Upper lobe of left lung (tissue), 6 donors: ENCODE data around the gene PYDC1. TPM values are rescaled to one million over a fixed set of nuclear protein-coding genes. Genes with fewer than 3 reads are reported as not detected.
"Not testable (repeated sequence)": the region's sequence is repeated elsewhere in the genome, so short reads cannot be mapped to it uniquely, and the experiment has no call there.

Experiments
- ATAC-seq, 2 donors: fragments of 200-7000 bp; cut with Tn5 transposase; one replicate each; pipeline ENCODE4 v1.9.1; 2022; ENCODE audit warnings: mild to moderate bottlenecking in 2 of 2, moderate library complexity in 2 of 2; ENCODE audit not compliant: low FRiP score in 2 of 2
- DNase-seq, 2 donors: peaks; one replicate each; pipeline ENCODE4 v3.0.0-alpha.2; 2019 to 2020
- H3K27ac ChIP-seq, 4 donors: fragments of 200-600 bp; sonication (generic); one replicate each; pipeline ENCODE4 v1.5.1; 2016 to 2019
- H3K27me3 ChIP-seq, 4 donors: fragments of 200-600 bp; sonication (generic); one replicate each; pipeline ENCODE4 v1.5.1; 2017 to 2019
- H3K36me3 ChIP-seq, 4 donors: fragments of 200-600 bp; sonication (generic); one replicate each; pipeline ENCODE4 v1.5.1; 2016 to 2019
- H3K4me1 ChIP-seq, 4 donors: fragments of 200-600 bp; sonication (generic); one replicate each; pipeline ENCODE4 v1.5.1; 2018 to 2019
- H3K4me3 ChIP-seq, 4 donors: fragments of 200-600 bp; sonication (generic); one replicate each; pipeline ENCODE4 v1.5.1; 2017 to 2019; ENCODE audit warnings: mild to moderate bottlenecking in 2 of 4, moderate library complexity in 1 of 4
- H3K9me3 ChIP-seq, 4 donors: fragments of 200-600 bp; sonication (generic); one replicate each; pipeline ENCODE4 v1.5.1; 2018 to 2019
- EP300 ChIP-seq, 4 donors: sonication (generic); formaldehyde crosslinking; IDR thresholded peaks; one replicate each; pipeline ENCODE4 v1.5.1; 2017; ENCODE audit warnings: antibody characterized with exemption in 4 of 4, control low read depth in 2 of 4
- POLR2A ChIP-seq, 4 donors: fragments of 450-650 bp; IDR thresholded peaks; one replicate each; pipeline ENCODE4 v1.5.1; 2016 to 2017; ENCODE audit warnings: antibody characterized with exemption in 4 of 4, mild to moderate bottlenecking in 2 of 4
- POLR2AphosphoS5 ChIP-seq, 2 donors: sonication (generic); formaldehyde crosslinking; IDR thresholded peaks; one replicate each; pipeline ENCODE4 v1.5.1; 2017; ENCODE audit warnings: antibody characterized with exemption in 2 of 2
- WGBS, 2 donors: methylation state at CpG; one replicate each; pipeline ENCODE4 v1.1.5; 2017 to 2018; 5-methylcytosine and 5-hydroxymethylcytosine counted together
- total RNA-seq, 6 donors: library from RNA; depleted of rRNA in 4 of 6; stranded (reverse); fragments of >200 nt in 4 of 6; gene quantifications; one replicate each; pipeline versions ENCODE4 v1.1.0 to v1.2.1, GENCODE V29; 2016 to 2021
- TF ChIP-seq, protein P1 (sequence below), 6 experiments: fragments of 450-650 bp in 4 of 6; fragments of 200-600 bp in 2 of 6; sonication (generic) in 2 of 6; IDR thresholded peaks; one replicate each; pipeline ENCODE4 v1.5.1; 2016 to 2019; ENCODE audit warnings: antibody characterized with exemption in 6 of 6
- donor health status: DM: no; HTN: no; CAD: no; lungs with moderate emphysema.
- donor health status: DM: no; HTN: yes; CAD: no; lungs with severe emphysema.

The PYDC1 gene
- total RNA-seq, 6 donors from 2014 or later, result not detected

DNA sequence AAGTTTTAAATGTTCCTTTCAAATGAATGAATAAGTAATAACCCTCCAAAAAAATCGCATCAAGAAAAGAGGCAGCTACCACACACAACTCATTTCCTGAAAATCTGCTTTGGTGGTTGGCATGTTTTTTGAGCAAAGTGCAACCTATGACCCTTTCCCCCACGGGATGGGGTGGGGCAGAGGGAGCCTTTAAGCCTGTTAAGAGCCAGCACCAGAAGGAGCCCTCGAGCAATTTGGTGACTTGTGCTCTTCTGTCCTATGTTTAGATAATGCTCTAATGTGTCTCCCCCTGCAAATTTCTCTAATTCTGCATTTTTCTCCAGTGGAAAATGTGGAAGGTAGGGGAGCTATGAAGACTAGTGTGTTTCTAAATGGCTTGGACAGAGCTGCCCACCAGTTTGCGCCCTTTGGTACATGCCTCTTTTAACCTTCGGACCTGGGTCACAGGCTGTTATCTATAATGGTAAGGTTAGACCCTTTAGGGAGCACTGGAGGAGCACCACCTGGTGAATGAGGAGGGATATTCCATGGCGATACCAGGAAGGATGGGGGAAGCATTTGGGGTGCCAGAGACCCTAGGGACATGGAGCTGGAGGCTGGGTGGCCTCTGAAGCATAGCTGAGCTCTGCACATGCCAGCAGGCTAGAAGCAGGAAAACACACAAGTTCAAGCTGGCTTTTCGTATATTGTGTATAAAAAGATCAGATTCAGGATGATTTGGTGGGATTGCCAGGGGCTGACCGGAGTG lies 15.9 kb downstream of the PYDC1 start:
- Histone ChIP-seq H3K4me3 (peak overlapping the region in 3 of 4 donors; percentile 66 to 96 (median 80)), H3K36me3 (peaks cover 0 to 21% (median 3%) of the 10 kb centered on the region in 4 donors), H3K4me1 (peaks cover 10 to 32% (median 18%) of the 10 kb centered on the region in 4 donors), H3K9me3 (no peaks in the 10 kb centered on the region), H3K27me3 (no peaks in the 10 kb centered on the region), H3K27ac (peak overlapping the region; percentile 73 to 90 (median 88))
- TF ChIP-seq POLR2AphosphoS5 (IDR thresholded peaks at IDR 0.05), result no peak
- TF ChIP-seq, protein P1, sequence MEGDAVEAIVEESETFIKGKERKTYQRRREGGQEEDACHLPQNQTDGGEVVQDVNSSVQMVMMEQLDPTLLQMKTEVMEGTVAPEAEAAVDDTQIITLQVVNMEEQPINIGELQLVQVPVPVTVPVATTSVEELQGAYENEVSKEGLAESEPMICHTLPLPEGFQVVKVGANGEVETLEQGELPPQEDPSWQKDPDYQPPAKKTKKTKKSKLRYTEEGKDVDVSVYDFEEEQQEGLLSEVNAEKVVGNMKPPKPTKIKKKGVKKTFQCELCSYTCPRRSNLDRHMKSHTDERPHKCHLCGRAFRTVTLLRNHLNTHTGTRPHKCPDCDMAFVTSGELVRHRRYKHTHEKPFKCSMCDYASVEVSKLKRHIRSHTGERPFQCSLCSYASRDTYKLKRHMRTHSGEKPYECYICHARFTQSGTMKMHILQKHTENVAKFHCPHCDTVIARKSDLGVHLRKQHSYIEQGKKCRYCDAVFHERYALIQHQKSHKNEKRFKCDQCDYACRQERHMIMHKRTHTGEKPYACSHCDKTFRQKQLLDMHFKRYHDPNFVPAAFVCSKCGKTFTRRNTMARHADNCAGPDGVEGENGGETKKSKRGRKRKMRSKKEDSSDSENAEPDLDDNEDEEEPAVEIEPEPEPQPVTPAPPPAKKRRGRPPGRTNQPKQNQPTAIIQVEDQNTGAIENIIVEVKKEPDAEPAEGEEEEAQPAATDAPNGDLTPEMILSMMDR (IDR thresholded peaks at IDR 0.05), result no peak
- TF ChIP-seq EP300 (IDR thresholded peaks at IDR 0.05), result no peak
- no peak for TF ChIP-seq POLR2A (IDR thresholded peaks at IDR 0.05)
- peak in 1 of 2 donors; percentile 20 for ATAC-seq
- 57 to 65% methylated on average over 8 of the region's 8 CpGs for WGBS, 2 donors
- DNase-seq, result peak in 1 of 2 donors; percentile 37

DNA sequence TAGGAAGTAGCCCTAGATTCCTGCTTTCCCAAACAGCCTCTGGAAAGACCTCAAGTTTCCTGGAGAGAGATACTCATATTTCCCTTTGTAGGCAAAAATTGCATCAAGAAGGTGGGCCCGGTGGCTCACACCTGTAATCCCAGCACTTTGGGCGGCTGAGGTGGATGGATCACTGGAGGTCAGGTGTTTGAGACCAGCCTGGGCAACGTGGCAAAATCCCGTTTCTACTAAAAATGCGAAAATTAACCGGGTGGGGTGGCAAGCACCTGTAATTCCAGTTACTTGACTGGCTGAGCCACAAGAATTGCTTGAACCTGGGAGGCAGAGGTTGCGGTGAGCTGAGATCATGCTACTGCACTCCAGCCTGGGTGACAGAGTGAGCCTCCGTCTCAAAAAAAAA lies 16.8 kb downstream of the PYDC1 start:
- Histone ChIP-seq H3K36me3 (peaks cover 0 to 30% (median 11%) of the 10 kb centered on the region in 4 donors), H3K4me1 (peaks cover 10 to 32% (median 18%) of the 10 kb centered on the region in 4 donors)
- not testable (repeated sequence) for H3K4me3 ChIP-seq, DNase-seq, H3K9me3 ChIP-seq, H3K27ac ChIP-seq, H3K27me3 ChIP-seq, ATAC-seq
- 87 to 91% methylated on average over 8 of the region's 8 CpGs for WGBS, 2 donors

DNA sequence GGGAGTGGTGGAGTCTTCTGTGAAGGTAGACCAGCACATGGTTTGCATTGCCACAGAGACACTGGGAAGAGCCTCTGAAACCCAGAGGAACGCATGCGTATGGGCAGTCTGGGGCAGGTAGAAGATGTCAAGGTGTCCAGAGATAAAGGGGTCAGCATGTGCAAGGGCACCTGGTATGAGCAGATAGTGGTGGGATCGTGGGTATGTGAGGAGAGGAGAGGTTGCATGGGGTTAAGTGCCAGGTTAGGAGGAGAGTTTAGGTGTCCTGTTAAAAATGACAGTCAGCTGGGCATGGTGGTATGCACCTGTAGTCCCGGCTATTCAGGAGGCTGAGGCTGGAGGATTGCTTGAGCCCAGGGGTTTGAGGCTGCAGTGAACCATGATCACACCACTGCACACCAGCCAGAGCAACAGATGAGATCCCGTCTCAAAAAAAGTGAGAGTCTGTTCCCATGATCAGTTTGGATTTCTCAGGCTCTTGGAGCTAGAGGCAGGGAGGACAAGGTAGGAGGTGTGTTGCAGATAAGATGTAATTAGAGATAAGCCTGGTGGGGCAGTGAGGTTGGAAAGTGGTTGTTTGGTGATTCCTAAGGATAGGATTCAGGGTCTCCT lies 17.4 kb downstream of the PYDC1 start:
- 93% methylated on average over 5 of the region's 5 CpGs for WGBS, 2 donors
- Histone ChIP-seq H3K9me3 (no peaks in the 10 kb centered on the region), H3K27ac (no peak overlapping the region), H3K4me1 (peaks cover 10 to 32% (median 18%) of the 10 kb centered on the region in 4 donors), H3K36me3 (peaks cover 2 to 36% (median 15%) of the 10 kb centered on the region in 4 donors), H3K4me3 (no peak overlapping the region), H3K27me3 (no peaks in the 10 kb centered on the region)
- no peak for ATAC-seq
- DNase-seq, result no peak
- TF ChIP-seq POLR2AphosphoS5 (IDR thresholded peaks at IDR 0.05) (no peak), EP300 (IDR thresholded peaks at IDR 0.05) (no peak), POLR2A (IDR thresholded peaks at IDR 0.05) (no peak)
- TF ChIP-seq, protein P1 (IDR thresholded peaks at IDR 0.05), result no peak

DNA sequence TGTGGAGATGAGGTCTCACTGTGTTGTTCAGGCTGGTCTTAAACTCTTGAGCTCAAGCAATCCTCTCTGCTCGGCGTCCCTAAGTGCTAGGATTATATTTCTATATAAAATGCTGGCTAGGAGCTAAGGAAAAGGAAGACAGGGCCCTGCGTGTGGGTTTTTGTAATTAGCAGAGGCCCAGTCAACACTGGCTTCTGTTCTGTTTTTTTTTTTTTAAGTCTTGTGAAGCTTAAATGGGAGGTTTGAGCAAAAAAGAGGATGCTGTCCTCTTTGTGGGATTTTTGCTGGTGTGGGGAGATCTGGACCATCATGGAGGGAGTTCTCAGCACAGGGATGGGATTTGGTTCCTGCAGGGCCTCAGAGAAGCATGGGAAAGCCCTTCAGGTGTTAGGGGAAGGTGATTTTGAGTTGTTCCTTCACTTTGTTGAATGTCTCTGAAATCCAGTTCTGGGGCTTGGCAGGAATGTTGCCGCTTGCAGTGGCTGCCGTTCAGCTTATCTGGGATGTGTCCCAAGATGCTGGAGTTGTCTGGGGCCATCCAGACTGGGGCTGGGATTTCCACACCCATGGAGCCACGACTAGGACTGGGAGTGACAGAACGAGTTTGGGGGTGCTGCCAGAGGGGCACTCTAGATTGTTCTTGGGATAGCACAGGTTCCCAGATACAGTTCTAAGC lies 18.6 kb downstream of the PYDC1 start:
- TF ChIP-seq EP300 (IDR thresholded peaks at IDR 0.05) (no peak), POLR2AphosphoS5 (IDR thresholded peaks at IDR 0.05) (no peak), POLR2A (IDR thresholded peaks at IDR 0.05) (no peak)
- TF ChIP-seq, protein P1 (IDR thresholded peaks at IDR 0.05), result no peak
- no peak overlapping the region for H3K4me3 ChIP-seq
- DNase-seq (no peak), ATAC-seq (no peak)
- H3K27me3 ChIP-seq, result no peaks in the 10 kb centered on the region
- H3K9me3 ChIP-seq, result no peaks in the 10 kb centered on the region
- WGBS, 2 donors, result 68 to 69% methylated on average over 7 of the region's 7 CpGs
- H3K4me1 ChIP-seq, result peaks cover 10 to 27% (median 18%) of the 10 kb centered on the region in 4 donors
- peaks cover 9 to 48% (median 26%) of the 10 kb centered on the region in 4 donors for H3K36me3 ChIP-seq
- no peak overlapping the region for H3K27ac ChIP-seq
